HepG2 (cell line): ENCODE data around the gene UNC79. TPM values are rescaled to one million over a fixed set of nuclear protein-coding genes. Genes with fewer than 3 reads are reported as not detected.
A peak's percentile ranks its signal among the peaks of the same experiment; 100 is the strongest.

Experiments used
- ATAC-seq: fragments of 200-7000 bp; cut with Tn5 transposase; 3 replicates; pipeline ENCODE4 v1.9.1; 2020; ENCODE audit warnings: mild to moderate bottlenecking, moderate library complexity
- BruUV-seq: library from RNA; stranded (reverse); fragments of 400-500 nt; replicated peaks from 2 replicates; lab custom pipeline; 2021; lab: Mats Ljungman, UMichigan
- CTCF ChIA-PET: fragments of 300-600 bp; formaldehyde crosslinking; extraction: SDS; loops from one replicate; lab custom pipeline; 2021; ENCODE audit warnings: low total read pairs, inconsistent platforms, low intra/inter-chr PET ratio; lab: Yijun Ruan, JAX
- POLR2A ChIA-PET: fragments of 350-600 bp; sonication (Branson Sonifier 250); formaldehyde crosslinking; loops from one replicate; lab custom pipeline; 2020; ENCODE audit warnings: antibody characterized with exemption, inconsistent platforms; lab: Yijun Ruan, JAX
- DNase-seq: peaks from one replicate; pipeline ENCODE4 v3.0.0-alpha.2; 2015; ENCODE audit warnings: low spot score
- FAIRE-seq: peaks from 3 replicates; lab custom pipeline; 2011; peaks lifted over from hg19 to GRCh38; lab: Jason Lieb, UNC
- H2AFZ ChIP-seq: one replicate; pipeline ENCODE4 v1.6.1; 2011; ENCODE audit warnings: low read length, inconsistent platforms
- H3K27ac ChIP-seq: fragments of 300-600 bp; 3 replicates; pipeline ENCODE4 v1.8.0; 2011; ENCODE audit warnings: mixed run types, mild to moderate bottlenecking, mixed read lengths, low read length, inconsistent platforms; ENCODE audit not compliant: insufficient read depth; ENCODE audit errors: extremely low read length
- H3K27me3 ChIP-seq, 2 experiments: fragments of 200-600 bp in 1 of 2; 2 replicates in 1 of 2; 3 replicates in 1 of 2; pipeline versions ENCODE4 v1.6.0 to v1.8.0; 2011; ENCODE audit warnings: low read length in 2 of 2, mild to moderate bottlenecking in 2 of 2, moderate library complexity in 2 of 2, inconsistent platforms in 1 of 2; ENCODE audit not compliant: insufficient read depth in 2 of 2, control insufficient read depth in 1 of 2
- H3K36me3 ChIP-seq, 2 experiments: fragments of 200-600 bp in 1 of 2; replicated peaks in 1 of 2; 2 replicates in 1 of 2; 3 replicates in 1 of 2; pipeline versions ENCODE4 v1.5.1 to v1.8.0; 2011; ENCODE audit warnings: low read length in 2 of 2, inconsistent platforms in 1 of 2; ENCODE audit not compliant: insufficient read depth in 2 of 2, control insufficient read depth in 1 of 2
- H3K4me1 ChIP-seq: 2 replicates; pipeline ENCODE4 v1.5.1; 2012; ENCODE audit warnings: low read length, inconsistent platforms; ENCODE audit not compliant: insufficient read depth
- H3K4me2 ChIP-seq: 2 replicates; pipeline ENCODE4 v1.6.0; 2011; ENCODE audit warnings: low read depth, low read length, inconsistent platforms
- H3K4me3 ChIP-seq, 3 experiments: fragments of 200-600 bp in 1 of 3; sonication (generic), shearing (Covaris generic) in 1 of 3; replicated peaks in 1 of 3; 2 replicates each; pipeline ENCODE4 v1.5.1; 2011 to 2016; ENCODE audit warnings: low read length in 3 of 3, inconsistent platforms in 2 of 3, low read depth in 2 of 3, mild to moderate bottlenecking in 2 of 3, control low read depth in 1 of 3, mixed read lengths in 1 of 3; ENCODE audit not compliant: insufficient read depth in 1 of 3
- H3K79me2 ChIP-seq: one replicate; pipeline ENCODE4 v1.6.1; 2011; ENCODE audit warnings: low read length, inconsistent platforms; ENCODE audit not compliant: insufficient read depth
- H3K9ac ChIP-seq: 2 replicates; pipeline ENCODE4 v1.6.0; 2011; ENCODE audit warnings: mild to moderate bottlenecking, low read depth, low read length, inconsistent platforms; ENCODE audit not compliant: insufficient read depth
- H3K9me3 ChIP-seq: 2 replicates; pipeline ENCODE4 v1.5.1; 2012; ENCODE audit warnings: mild to moderate bottlenecking, low read length
- H4K20me1 ChIP-seq: 2 replicates; pipeline ENCODE4 v1.6.0; 2011; ENCODE audit warnings: inconsistent platforms, mild to moderate bottlenecking, low read length, moderate library complexity; ENCODE audit not compliant: insufficient read depth
- AKAP8 ChIP-seq: sonication (generic); formaldehyde crosslinking; IDR thresholded peaks from 2 replicates; pipeline ENCODE4 v1.5.1; 2020; ENCODE audit warnings: mild to moderate bottlenecking, missing genetic modification reagents
- ATF4 ChIP-seq, 2 experiments: fragments of 450-650 bp in 1 of 2; sonication (generic) in 1 of 2; formaldehyde crosslinking; IDR thresholded peaks; 2 replicates each; pipeline versions ENCODE4 v1.5.0 to v1.8.0; 2020 to 2022; ENCODE audit warnings: mild to moderate bottlenecking in 1 of 2, missing genetic modification reagents in 1 of 2
- CEBPB ChIP-seq: IDR thresholded peaks from 2 replicates; pipeline ENCODE4 v1.6.1; 2011; ENCODE audit warnings: low read depth, low read length, improper control_type of control experiment, borderline replicate concordance
- CEBPG ChIP-seq: IDR thresholded peaks from 2 replicates; pipeline ENCODE4 v1.6.1; 2016
- CHD2 ChIP-seq: IDR thresholded peaks from 2 replicates; pipeline ENCODE4 v1.6.1; 2011; ENCODE audit warnings: low read depth, low read length, improper control_type of control experiment
- FOSL2 ChIP-seq: sonication (generic); formaldehyde crosslinking; IDR thresholded peaks from 2 replicates; pipeline ENCODE4 v1.4.0; 2020; ENCODE audit warnings: missing genetic modification reagents
- HNRNPK ChIP-seq: fragments of 200-400 bp; formaldehyde crosslinking; IDR thresholded peaks from 2 replicates; pipeline ENCODE4 v1.6.1; 2018; ENCODE audit warnings: low read length, low read depth, moderate library complexity, mild to moderate bottlenecking; ENCODE audit not compliant: poor library complexity, severe bottlenecking
- JUND ChIP-seq: sonication (generic); formaldehyde crosslinking; IDR thresholded peaks from 2 replicates; pipeline ENCODE4 v1.8.0; 2022; ENCODE audit warnings: mild to moderate bottlenecking, missing genetic modification reagents
- NR2C2 ChIP-seq: sonication (generic); formaldehyde crosslinking; IDR thresholded peaks from 2 replicates; pipeline ENCODE4 v1.4.0; 2020; ENCODE audit warnings: missing genetic modification reagents, mild to moderate bottlenecking, moderate library complexity, borderline replicate concordance
- NR2F1 ChIP-seq, 2 experiments: fragments of 450-650 bp in 1 of 2; formaldehyde crosslinking in 1 of 2; IDR thresholded peaks; 2 replicates each; pipeline versions ENCODE4 v1.5.0 to v1.6.1; 2016 to 2020; ENCODE audit warnings: mild to moderate bottlenecking in 1 of 2, missing compliant biosample characterization in 1 of 2, missing genetic modification reagents in 1 of 2, moderate library complexity in 1 of 2
- NR2F6 ChIP-seq, 2 experiments: IDR thresholded peaks; 2 replicates each; pipeline ENCODE4 v1.6.1; 2016; ENCODE audit warnings: antibody characterized with exemption in 1 of 2, mild to moderate bottlenecking in 1 of 2
- POGK ChIP-seq: sonication (generic); formaldehyde crosslinking; conservative IDR thresholded peaks from 2 replicates; pipeline ENCODE4 v1.8.0; 2022; ENCODE audit warnings: mild to moderate bottlenecking, moderate library complexity, missing genetic modification reagents
- PPARG ChIP-seq: conservative IDR thresholded peaks from 2 replicates; pipeline ENCODE4 v1.6.1; 2016; ENCODE audit warnings: missing biosample characterization, missing genetic modification reagents
- SOX6 ChIP-seq, 2 experiments: fragments of 450-650 bp in 1 of 2; sonication (generic) in 1 of 2; formaldehyde crosslinking in 1 of 2; IDR thresholded peaks; 2 replicates each; pipeline versions ENCODE4 v1.4.0 to v1.6.1; 2017 to 2020; ENCODE audit warnings: antibody characterized with exemption in 1 of 2, mild to moderate bottlenecking in 1 of 2, missing genetic modification reagents in 1 of 2
- ZFP91 ChIP-seq: sonication (generic); formaldehyde crosslinking; IDR thresholded peaks from 2 replicates; pipeline ENCODE4 v1.9.0; 2022; ENCODE audit warnings: missing genetic modification reagents, mild to moderate bottlenecking, borderline replicate concordance
- ZNF468 ChIP-seq: sonication (generic); formaldehyde crosslinking; IDR thresholded peaks from 2 replicates; pipeline ENCODE4 v1.8.0; 2022; ENCODE audit warnings: mild to moderate bottlenecking, moderate library complexity, missing genetic modification reagents
- ZNF629 ChIP-seq: sonication (generic); formaldehyde crosslinking; conservative IDR thresholded peaks from 2 replicates; pipeline ENCODE4 v1.5.0; 2020; ENCODE audit warnings: missing genetic modification reagents
- ZNF839 ChIP-seq: sonication (generic); formaldehyde crosslinking; IDR thresholded peaks from 2 replicates; pipeline ENCODE4 v1.4.0; 2020; ENCODE audit warnings: missing genetic modification reagents, mild to moderate bottlenecking, borderline replicate concordance
- WGBS: methylation state at CpG from one replicate; pipeline ENCODE4 v1.1.6; 2017; ENCODE audit warnings: low lambda C conversion rate; 5-methylcytosine and 5-hydroxymethylcytosine counted together
- in situ Hi-C: cut with HindIII; loops from 2 replicates; pipeline ENCODE4 v1.10.0; 2017; ENCODE audit warnings: low pct_unique_long_range_greater_than_20kb; ENCODE audit not compliant: extremely low pct_ligation_motif_present
- intact Hi-C: fragments of 100-400 bp; cut with micrococcal nuclease; formaldehyde crosslinking; loops from one replicate; pipeline ENCODE4 v1.10.0; 2022; ENCODE audit not compliant: unreplicated experiment
- polyA plus RNA-seq, 8 experiments: library from polyadenylated mRNA; depleted of rRNA in 3 of 8; stranded (reverse) in 7 of 8; unstranded in 1 of 8; fragments of >200 nt; fragmentation: Illumina TruSeq in 4 of 8; extraction: Trizol in 4 of 8; gene quantifications; 2 replicates each; pipeline versions ENCODE4 v1.2.1 to v1.2.3, GENCODE V29; 2011 to 2016; ENCODE audit warnings: low read depth in 4 of 8, missing spikeins in 1 of 8, mixed read lengths in 1 of 8; ENCODE audit not compliant: insufficient read depth in 1 of 8
- total RNA-seq, 5 experiments: library from RNA; depleted of rRNA; stranded (reverse); fragments of >200 nt; fragmentation: Illumina TruSeq; extraction: Trizol; gene quantifications; 2 replicates each; pipeline ENCODE4 v1.2.3, GENCODE V29; 2016; ENCODE audit warnings: low read depth in 1 of 5
- TF ChIP-seq, protein P1 (sequence below): sonication (generic); formaldehyde crosslinking; IDR thresholded peaks from 2 replicates; pipeline ENCODE4 v1.4.0; 2020; ENCODE audit warnings: missing genetic modification reagents, mild to moderate bottlenecking, borderline replicate concordance

The UNC79 gene
- total and polyA plus RNA-seq, 2 of the 13 experiments (the other 11 are each of a cell fraction or from before 2014, with no cell fraction given): under 0.01 TPM; not detected in 1

GRCh38 chr14:93709249-93709648, 278.5 kb downstream of the UNC79 start:
- in situ Hi-C loops: no loop called here
- Histone ChIP-seq H2AFZ (no peak overlapping the region), H3K27ac (no peak overlapping the region), H3K27me3 (peaks cover 0 to 21% of the 10 kb centered on the region in 2 experiments; a peak in 3 of 5 replicates), H4K20me1 (no peaks in the 10 kb centered on the region), H3K9me3 (no peaks in the 10 kb centered on the region), H3K36me3 (no peaks in the 10 kb centered on the region), H3K79me2 (no peaks in the 10 kb centered on the region), H3K4me1 (peaks cover 30% of the 10 kb centered on the region), H3K4me3 (no peak overlapping the region), H3K9ac (no peak overlapping the region), H3K4me2 (no peak overlapping the region)
- 28% methylated on average over 4 of the region's 4 CpGs for WGBS
- FAIRE-seq (no peak), DNase-seq (peak; percentile 18), ATAC-seq (peak; percentile 26; the same call in 1 of the 3 replicates)
- CTCF ChIA-PET: no interaction called here
- no TSS peak for BruUV-seq
- intact Hi-C loops: no loop called here
- POLR2A ChIA-PET: no interaction called here
- TF ChIP-seq ZNF839 (CRISPR knock-in tag) (no peak), CEBPG (peak; percentile 21; the same call in 1 of the 2 replicates), ZNF629 (CRISPR knock-in tag) (0 out of 2 replicates have a peak, but pooled peaks have one; percentile 17), ZFP91 (no peak), ATF4 (CRISPR knock-in tag; IDR thresholded peaks at IDR 0.05) (0 out of 4 replicates have a peak, but pooled peaks of 1 of the 2 experiments have one; percentile 34), AKAP8 (CRISPR knock-in tag) (no peak), PPARG (no peak), NR2F1 (CRISPR knock-in tag; IDR thresholded peaks at IDR 0.05) (peak; percentile 43 to 45; a peak in 2 of 4 replicates), HNRNPK (no peak), CHD2 (no peak), SOX6 (IDR thresholded peaks at IDR 0.05) (no peak), SOX6 (CRISPR knock-in tag; IDR thresholded peaks at IDR 0.05) (peak; percentile 9; the same call in 1 of the 2 replicates), ZNF468 (CRISPR knock-in tag) (no peak), JUND (CRISPR knock-in tag) (0 out of 2 replicates have a peak, but pooled peaks have one; percentile 49), FOSL2 (peak; percentile 89), NR2C2 (peak; percentile 63), NR2F6 (IDR thresholded peaks at IDR 0.05) (peak; percentile 79), NR2F6 (CRISPR knock-in tag; IDR thresholded peaks at IDR 0.05) (peak; percentile 67), POGK (CRISPR knock-in tag) (no peak), CEBPB (peak; percentile 66; the same call in 1 of the 2 replicates)
- TF ChIP-seq, protein P1, sequence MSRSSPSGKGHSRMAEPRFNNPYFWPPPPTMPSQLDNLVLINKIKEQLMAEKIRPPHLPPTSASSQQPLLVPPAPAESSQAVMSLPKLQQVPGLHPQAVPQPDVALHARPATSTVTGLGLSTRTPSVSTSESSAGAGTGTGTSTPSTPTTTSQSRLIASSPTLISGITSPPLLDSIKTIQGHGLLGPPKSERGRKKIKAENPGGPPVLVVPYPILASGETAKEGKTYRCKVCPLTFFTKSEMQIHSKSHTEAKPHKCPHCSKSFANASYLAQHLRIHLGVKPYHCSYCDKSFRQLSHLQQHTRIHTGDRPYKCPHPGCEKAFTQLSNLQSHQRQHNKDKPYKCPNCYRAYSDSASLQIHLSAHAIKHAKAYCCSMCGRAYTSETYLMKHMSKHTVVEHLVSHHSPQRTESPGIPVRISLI (CRISPR knock-in tag): no peak
